K562 (cell line): ENCODE data around the gene CAMK2N1. TPM values are rescaled to one million over a fixed set of nuclear protein-coding genes. Genes with fewer than 3 reads are reported as not detected.

Experiments
- ADNP ChIP-seq: fragments of 200-800 bp; sonication (Bioruptor generic); IDR thresholded peaks from 2 replicates; pipeline ENCODE4 v1.6.1; 2016; ENCODE audit warnings: missing genetic modification characterization, missing compliant biosample characterization
- CREM ChIP-seq: IDR thresholded peaks from 2 replicates; pipeline ENCODE4 v1.6.1; 2014; ENCODE audit warnings: antibody characterized with exemption, low read depth
- CXXC5 ChIP-seq: fragments of 250-450 bp; sonication (Bioruptor Pico); IDR thresholded peaks from 2 replicates; pipeline ENCODE4 v1.8.0; 2022; ENCODE audit warnings: inconsistent platforms, mild to moderate bottlenecking, moderate library complexity
- DMBX1 ChIP-seq: fragments of 250-450 bp; sonication (Bioruptor Pico); IDR thresholded peaks from 2 replicates; pipeline ENCODE4 v1.8.0; 2022; ENCODE audit warnings: inconsistent platforms, mild to moderate bottlenecking, moderate library complexity, borderline replicate concordance
- EGR1 ChIP-seq: fragments of 450-650 bp; conservative IDR thresholded peaks from 2 replicates; pipeline ENCODE4 v1.6.1; 2017; ENCODE audit warnings: mild to moderate bottlenecking
- HMGN3 ChIP-seq: IDR thresholded peaks from 2 replicates; pipeline ENCODE4 v1.6.1; 2011; ENCODE audit warnings: borderline replicate concordance, low read depth, mild to moderate bottlenecking, mixed read lengths, low read length; ENCODE audit not compliant: insufficient read length; ENCODE audit errors: extremely low read depth
- MEIS2 ChIP-seq: fragments of 450-650 bp; IDR thresholded peaks from 2 replicates; pipeline ENCODE4 v1.6.1; 2014; ENCODE audit warnings: mild to moderate bottlenecking; ENCODE audit not compliant: partially characterized antibody
- PTTG1 ChIP-seq: fragments of 450-650 bp; IDR thresholded peaks from 2 replicates; pipeline ENCODE4 v1.6.1; 2016; ENCODE audit warnings: low read depth, mild to moderate bottlenecking, missing genetic modification characterization, missing compliant biosample characterization
- RCOR1 ChIP-seq, 2 experiments: IDR thresholded peaks; 2 replicates each; pipeline ENCODE4 v1.6.1; 2012; ENCODE audit warnings: low read depth in 2 of 2, low read length in 2 of 2, borderline replicate concordance in 1 of 2, improper control_type of control experiment in 1 of 2
- RFX1 ChIP-seq: fragments of 450-650 bp; IDR thresholded peaks from 2 replicates; pipeline ENCODE4 v1.6.1; 2016; ENCODE audit warnings: mild to moderate bottlenecking, moderate library complexity
- ZNF444 ChIP-seq: fragments of 250-450 bp; sonication (Bioruptor Pico); IDR thresholded peaks from 2 replicates; pipeline ENCODE4 v1.4.0; 2020; ENCODE audit warnings: mild to moderate bottlenecking, moderate library complexity
- polyA plus RNA-seq, 8 experiments: library from polyadenylated mRNA; depleted of rRNA in 4 of 8; stranded (reverse) in 5 of 8; unstranded in 3 of 8; fragments of >200 nt; fragmentation: Nextera tagmentation in 2 of 8; fragmentation: Illumina TruSeq in 1 of 8; extraction: Ambion mirVana in 2 of 8; extraction: Trizol in 1 of 8; gene quantifications; 2 replicates each; pipeline versions ENCODE4 v1.2.1 to v1.2.3, GENCODE V29; 2011 to 2014; ENCODE audit warnings: inconsistent platforms in 1 of 8, missing spikeins in 1 of 8
- total RNA-seq, 7 experiments: library from RNA; depleted of rRNA in 6 of 7; stranded (reverse); fragments of >200 nt in 6 of 7; fragmentation: Illumina TruSeq in 2 of 7; extraction: Trizol in 2 of 7; gene quantifications; 2 replicates each; pipeline versions ENCODE4 v1.2.1 to v1.2.3, GENCODE V29; 2011 to 2021; ENCODE audit warnings: low replicate concordance in 1 of 7
- TF ChIP-seq, protein P1 (sequence below): fragments of 250-450 bp; sonication (Bioruptor Pico); IDR thresholded peaks from 2 replicates; pipeline ENCODE4 v1.4.0; 2020
- TF ChIP-seq, protein P2 (sequence below), 3 experiments: fragments of 200-800 bp in 1 of 3; sonication (Bioruptor generic) in 1 of 3; sonication (generic) in 1 of 3; formaldehyde crosslinking in 1 of 3; IDR thresholded peaks; 2 replicates each; pipeline versions ENCODE4 v1.6.1 to v1.8.0; 2016 to 2022; ENCODE audit warnings: mild to moderate bottlenecking in 2 of 3, missing compliant biosample characterization in 2 of 3, missing genetic modification characterization in 2 of 3, missing genetic modification reagents in 1 of 3
- TF ChIP-seq, protein P3 (sequence below): fragments of 450-650 bp; IDR thresholded peaks from 2 replicates; pipeline ENCODE4 v1.6.1; 2016
- TF ChIP-seq, protein P4 (sequence below): fragments of 150-350 bp; conservative IDR thresholded peaks from 2 replicates; pipeline ENCODE4 v1.6.1; 2014; ENCODE audit warnings: low read length

CAMK2N1 gene
- total and polyA plus RNA-seq, 9 of the 15 experiments (the other 6 are each of a cell fraction or from before 2014, with no cell fraction given) = 0.09 to 1.4 (median 0.34) TPM

DNA sequence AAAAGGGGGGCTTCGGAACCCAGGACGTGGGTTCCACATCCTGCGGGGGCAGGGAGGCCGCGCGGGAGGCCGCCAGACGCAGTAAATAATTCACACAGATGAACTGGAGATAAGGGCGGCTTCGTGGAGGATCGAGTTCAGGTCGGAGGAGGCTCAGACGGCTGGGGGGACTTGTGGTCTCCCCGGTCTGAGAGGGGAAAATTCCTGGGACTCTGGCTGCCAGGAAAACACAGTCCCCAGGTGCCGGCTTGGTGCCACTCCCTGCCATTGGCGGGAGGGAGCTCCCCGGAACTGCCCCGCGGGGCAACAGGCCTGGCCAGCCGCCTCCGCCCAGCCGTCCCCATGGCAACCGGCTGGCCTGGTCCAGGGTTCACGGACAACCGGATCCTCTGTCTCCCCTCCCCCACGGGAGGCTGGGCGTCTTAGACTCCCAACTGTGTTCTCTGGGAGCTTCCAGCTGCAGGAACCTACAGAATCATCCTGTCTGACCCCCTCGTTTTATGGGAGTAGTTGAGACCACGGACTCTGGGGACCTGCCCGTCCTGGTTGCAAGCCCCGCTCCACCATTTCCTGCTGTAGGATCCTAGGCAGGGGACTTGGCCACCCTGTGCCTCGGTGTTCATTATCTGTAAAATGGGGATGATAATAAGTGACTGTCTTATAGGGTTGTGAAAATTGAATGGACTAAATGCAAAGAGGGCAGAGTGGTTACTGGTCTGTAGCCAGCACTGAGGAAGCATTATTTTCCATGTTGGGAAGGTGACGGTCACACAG lies 9.6 kb downstream of the CAMK2N1 start (continued):
- TF ChIP-seq, protein P1, sequence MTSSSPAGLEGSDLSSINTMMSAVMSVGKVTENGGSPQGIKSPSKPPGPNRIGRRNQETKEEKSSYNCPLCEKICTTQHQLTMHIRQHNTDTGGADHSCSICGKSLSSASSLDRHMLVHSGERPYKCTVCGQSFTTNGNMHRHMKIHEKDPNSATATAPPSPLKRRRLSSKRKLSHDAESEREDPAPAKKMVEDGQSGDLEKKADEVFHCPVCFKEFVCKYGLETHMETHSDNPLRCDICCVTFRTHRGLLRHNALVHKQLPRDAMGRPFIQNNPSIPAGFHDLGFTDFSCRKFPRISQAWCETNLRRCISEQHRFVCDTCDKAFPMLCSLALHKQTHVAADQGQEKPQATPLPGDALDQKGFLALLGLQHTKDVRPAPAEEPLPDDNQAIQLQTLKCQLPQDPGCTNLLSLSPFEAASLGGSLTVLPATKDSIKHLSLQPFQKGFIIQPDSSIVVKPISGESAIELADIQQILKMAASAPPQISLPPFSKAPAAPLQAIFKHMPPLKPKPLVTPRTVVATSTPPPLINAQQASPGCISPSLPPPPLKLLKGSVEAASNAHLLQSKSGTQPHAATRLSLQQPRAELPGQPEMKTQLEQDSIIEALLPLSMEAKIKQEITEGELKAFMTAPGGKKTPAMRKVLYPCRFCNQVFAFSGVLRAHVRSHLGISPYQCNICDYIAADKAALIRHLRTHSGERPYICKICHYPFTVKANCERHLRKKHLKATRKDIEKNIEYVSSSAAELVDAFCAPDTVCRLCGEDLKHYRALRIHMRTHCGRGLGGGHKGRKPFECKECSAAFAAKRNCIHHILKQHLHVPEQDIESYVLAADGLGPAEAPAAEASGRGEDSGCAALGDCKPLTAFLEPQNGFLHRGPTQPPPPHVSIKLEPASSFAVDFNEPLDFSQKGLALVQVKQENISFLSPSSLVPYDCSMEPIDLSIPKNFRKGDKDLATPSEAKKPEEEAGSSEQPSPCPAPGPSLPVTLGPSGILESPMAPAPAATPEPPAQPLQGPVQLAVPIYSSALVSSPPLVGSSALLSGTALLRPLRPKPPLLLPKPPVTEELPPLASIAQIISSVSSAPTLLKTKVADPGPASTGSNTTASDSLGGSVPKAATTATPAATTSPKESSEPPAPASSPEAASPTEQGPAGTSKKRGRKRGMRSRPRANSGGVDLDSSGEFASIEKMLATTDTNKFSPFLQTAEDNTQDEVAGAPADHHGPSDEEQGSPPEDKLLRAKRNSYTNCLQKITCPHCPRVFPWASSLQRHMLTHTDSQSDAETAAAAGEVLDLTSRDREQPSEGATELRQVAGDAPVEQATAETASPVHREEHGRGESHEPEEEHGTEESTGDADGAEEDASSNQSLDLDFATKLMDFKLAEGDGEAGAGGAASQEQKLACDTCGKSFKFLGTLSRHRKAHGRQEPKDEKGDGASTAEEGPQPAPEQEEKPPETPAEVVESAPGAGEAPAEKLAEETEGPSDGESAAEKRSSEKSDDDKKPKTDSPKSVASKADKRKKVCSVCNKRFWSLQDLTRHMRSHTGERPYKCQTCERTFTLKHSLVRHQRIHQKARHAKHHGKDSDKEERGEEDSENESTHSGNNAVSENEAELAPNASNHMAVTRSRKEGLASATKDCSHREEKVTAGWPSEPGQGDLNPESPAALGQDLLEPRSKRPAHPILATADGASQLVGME (CRISPR knock-in tag) = peak; percentile 89; the same call in 1 of the 2 replicates
- TF ChIP-seq, protein P2, sequence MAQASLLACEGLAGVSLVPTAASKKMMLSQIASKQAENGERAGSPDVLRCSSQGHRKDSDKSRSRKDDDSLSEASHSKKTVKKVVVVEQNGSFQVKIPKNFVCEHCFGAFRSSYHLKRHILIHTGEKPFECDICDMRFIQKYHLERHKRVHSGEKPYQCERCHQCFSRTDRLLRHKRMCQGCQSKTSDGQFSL (CRISPR knock-in tag; IDR thresholded peaks at IDR 0.05) = no peak
- TF ChIP-seq, protein P2 (tag; IDR thresholded peaks at IDR 0.05) = peak in 1 of 2 experiments; percentile 36; a peak in 1 of 4 replicates
- TF ChIP-seq CXXC5 (peak; percentile 33; the same call in 1 of the 2 replicates), MEIS2 (peak; percentile 70), PTTG1 (tag) (no peak), RFX1 (peak; percentile 94), HMGN3 (peak; percentile 74), RCOR1 (IDR thresholded peaks at IDR 0.05; ENCODE audit: borderline replicate concordance in 1 of 2, low read depth in 2 of 2, low read length in 2 of 2) (peak in 1 of 2 experiments; percentile 41; a peak in 1 of 4 replicates), EGR1 (peak; percentile 72), ADNP (tag) (peak; percentile 85), ZNF444 (CRISPR knock-in tag) (no peak), DMBX1 (CRISPR knock-in tag) (no peak), CREM (0 out of 2 replicates have a peak, but pooled peaks have one; percentile 7)
- TF ChIP-seq, protein P3, sequence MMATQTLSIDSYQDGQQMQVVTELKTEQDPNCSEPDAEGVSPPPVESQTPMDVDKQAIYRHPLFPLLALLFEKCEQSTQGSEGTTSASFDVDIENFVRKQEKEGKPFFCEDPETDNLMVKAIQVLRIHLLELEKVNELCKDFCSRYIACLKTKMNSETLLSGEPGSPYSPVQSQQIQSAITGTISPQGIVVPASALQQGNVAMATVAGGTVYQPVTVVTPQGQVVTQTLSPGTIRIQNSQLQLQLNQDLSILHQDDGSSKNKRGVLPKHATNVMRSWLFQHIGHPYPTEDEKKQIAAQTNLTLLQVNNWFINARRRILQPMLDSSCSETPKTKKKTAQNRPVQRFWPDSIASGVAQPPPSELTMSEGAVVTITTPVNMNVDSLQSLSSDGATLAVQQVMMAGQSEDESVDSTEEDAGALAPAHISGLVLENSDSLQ = peak; percentile 19; the same call in 1 of the 2 replicates
- TF ChIP-seq, protein P4, sequence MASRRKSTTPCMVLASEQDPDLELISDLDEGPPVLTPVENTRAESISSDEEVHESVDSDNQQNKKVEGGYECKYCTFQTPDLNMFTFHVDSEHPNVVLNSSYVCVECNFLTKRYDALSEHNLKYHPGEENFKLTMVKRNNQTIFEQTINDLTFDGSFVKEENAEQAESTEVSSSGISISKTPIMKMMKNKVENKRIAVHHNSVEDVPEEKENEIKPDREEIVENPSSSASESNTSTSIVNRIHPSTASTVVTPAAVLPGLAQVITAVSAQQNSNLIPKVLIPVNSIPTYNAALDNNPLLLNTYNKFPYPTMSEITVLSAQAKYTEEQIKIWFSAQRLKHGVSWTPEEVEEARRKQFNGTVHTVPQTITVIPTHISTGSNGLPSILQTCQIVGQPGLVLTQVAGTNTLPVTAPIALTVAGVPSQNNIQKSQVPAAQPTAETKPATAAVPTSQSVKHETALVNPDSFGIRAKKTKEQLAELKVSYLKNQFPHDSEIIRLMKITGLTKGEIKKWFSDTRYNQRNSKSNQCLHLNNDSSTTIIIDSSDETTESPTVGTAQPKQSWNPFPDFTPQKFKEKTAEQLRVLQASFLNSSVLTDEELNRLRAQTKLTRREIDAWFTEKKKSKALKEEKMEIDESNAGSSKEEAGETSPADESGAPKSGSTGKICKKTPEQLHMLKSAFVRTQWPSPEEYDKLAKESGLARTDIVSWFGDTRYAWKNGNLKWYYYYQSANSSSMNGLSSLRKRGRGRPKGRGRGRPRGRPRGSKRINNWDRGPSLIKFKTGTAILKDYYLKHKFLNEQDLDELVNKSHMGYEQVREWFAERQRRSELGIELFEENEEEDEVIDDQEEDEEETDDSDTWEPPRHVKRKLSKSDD = no peak
